ENCODE results near the gene ATF2.

The ATF2 gene

GRCh38 chr2:175039490-175039889, 128.5 kb downstream of the ATF2 start:
- no peaks in the 10 kb centered on the region for H3K27me3 ChIP-seq
- no peak for TF ChIP-seq CTCF (IDR thresholded peaks at IDR 0.05)
- H3K4me1 ChIP-seq (ENCODE audit: control insufficient read depth in 1 of 2, insufficient read depth in 1 of 2, low read depth in 1 of 2, low read length in 1 of 2): no peaks in the 10 kb centered on the region
- H3K4me3 ChIP-seq (ENCODE audit: low read depth in 1 of 2, low read length in 1 of 2): no peak overlapping the region
- no peaks in the 10 kb centered on the region for H3K9me3 ChIP-seq
- H3K27ac ChIP-seq: no peak overlapping the region
- H3K36me3 ChIP-seq: no peaks in the 10 kb centered on the region

GRCh38 chr2:175039031-175039430, 129.0 kb downstream of the ATF2 start:
- Histone ChIP-seq H3K27ac (no peak overlapping the region), H3K9me3 (no peaks in the 10 kb centered on the region), H3K36me3 (no peaks in the 10 kb centered on the region), H3K4me1 (ENCODE audit: control insufficient read depth in 1 of 2, insufficient read depth in 1 of 2, low read depth in 1 of 2, low read length in 1 of 2) (no peaks in the 10 kb centered on the region), H3K4me3 (ENCODE audit: low read depth in 1 of 2, low read length in 1 of 2) (no peak overlapping the region), H3K27me3 (no peaks in the 10 kb centered on the region)
- no peak for TF ChIP-seq CTCF (IDR thresholded peaks at IDR 0.05)

- Histone ChIP-seq H3K27ac (no peak overlapping the region), H3K4me1 (ENCODE audit: control insufficient read depth in 1 of 2, insufficient read depth in 1 of 2, low read depth in 1 of 2, low read length in 1 of 2) (no peaks in the 10 kb centered on the region), H3K27me3 (no peaks in the 10 kb centered on the region), H3K36me3 (no peaks in the 10 kb centered on the region), H3K9me3 (no peaks in the 10 kb centered on the region), H3K4me3 (ENCODE audit: low read depth in 1 of 2, low read length in 1 of 2) (no peak overlapping the region)
- TF ChIP-seq CTCF (IDR thresholded peaks at IDR 0.05): no peak
Measured at GRCh38 chr2:175037941-175038340, 130.1 kb downstream of the ATF2 start.

GRCh38 chr2:175036582-175037018, 131.4 kb downstream of the ATF2 start:
- no peak for TF ChIP-seq CTCF (IDR thresholded peaks at IDR 0.05)

GRCh38 chr2:175035806-175036205, 132.2 kb downstream of the ATF2 start:
- H3K9me3 ChIP-seq: no peaks in the 10 kb centered on the region
- H3K4me3 ChIP-seq (ENCODE audit: low read depth in 1 of 2, low read length in 1 of 2): no peak overlapping the region
- H3K27ac ChIP-seq: no peak overlapping the region
- H3K36me3 ChIP-seq: no peaks in the 10 kb centered on the region
- H3K4me1 ChIP-seq (ENCODE audit: control insufficient read depth in 1 of 2, insufficient read depth in 1 of 2, low read depth in 1 of 2, low read length in 1 of 2): no peaks in the 10 kb centered on the region
- TF ChIP-seq CTCF (IDR thresholded peaks at IDR 0.05): no peak
- H3K27me3 ChIP-seq: no peaks in the 10 kb centered on the region

More at GRCh38 chr2:175036582-175037018, 131.4 kb downstream of the ATF2 start:
- Histone ChIP-seq H3K27ac (no peak overlapping the region), H3K4me3 (ENCODE audit: low read depth in 1 of 2, low read length in 1 of 2) (no peak overlapping the region), H3K27me3 (no peaks in the 10 kb centered on the region), H3K4me1 (ENCODE audit: control insufficient read depth in 1 of 2, insufficient read depth in 1 of 2, low read depth in 1 of 2, low read length in 1 of 2) (no peaks in the 10 kb centered on the region), H3K9me3 (no peaks in the 10 kb centered on the region), H3K36me3 (no peaks in the 10 kb centered on the region)

GRCh38 chr2:175034716-175035115, 133.3 kb downstream of the ATF2 start:
- Histone ChIP-seq H3K4me3 (ENCODE audit: low read depth in 1 of 2, low read length in 1 of 2) (no peak overlapping the region), H3K27ac (no peak overlapping the region), H3K27me3 (no peaks in the 10 kb centered on the region), H3K36me3 (no peaks in the 10 kb centered on the region), H3K9me3 (no peaks in the 10 kb centered on the region), H3K4me1 (ENCODE audit: control insufficient read depth in 1 of 2, insufficient read depth in 1 of 2, low read depth in 1 of 2, low read length in 1 of 2) (no peaks in the 10 kb centered on the region)
- no peak for TF ChIP-seq CTCF (IDR thresholded peaks at IDR 0.05)
